CD4-positive, alpha-beta T cell treated with Interleukin-10 for 1 hour (primary cell): ENCODE results near the gene CYP27B1.
"Not testable (repeated sequence)": the region's sequence is repeated elsewhere in the genome, so short reads cannot be mapped to it uniquely, and the experiment has no call there.

ENCODE experiments used
- DNase-seq: peaks from one replicate; pipeline ENCODE4 v3.0.0-alpha.2; 2020

The CYP27B1 gene

DNA sequence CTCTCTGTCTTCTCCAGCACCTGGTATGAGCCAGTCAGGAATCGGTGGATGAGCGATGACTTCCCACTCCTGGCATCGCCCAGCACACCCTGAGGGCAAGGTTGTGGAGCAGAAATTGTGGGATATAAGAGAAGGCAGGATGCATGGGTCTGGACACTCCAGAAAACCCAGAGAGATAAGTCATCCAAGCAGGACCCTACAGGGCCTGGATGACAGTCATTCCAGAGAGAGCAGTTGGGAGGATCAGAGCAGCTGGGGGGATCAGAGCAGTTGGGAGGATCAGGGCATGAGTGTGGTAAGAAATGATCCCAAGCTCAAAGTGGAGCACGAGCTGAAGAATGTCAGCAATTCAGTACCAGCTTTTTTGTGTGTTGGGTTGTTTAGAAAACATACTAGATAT is 32.3 kb downstream of the CYP27B1 start:
- no peak for DNase-seq

- DNase-seq, result no peak
Observed at GRCh38 chr12:57733928-57734327, 33.0 kb downstream of the CYP27B1 start.

DNA sequence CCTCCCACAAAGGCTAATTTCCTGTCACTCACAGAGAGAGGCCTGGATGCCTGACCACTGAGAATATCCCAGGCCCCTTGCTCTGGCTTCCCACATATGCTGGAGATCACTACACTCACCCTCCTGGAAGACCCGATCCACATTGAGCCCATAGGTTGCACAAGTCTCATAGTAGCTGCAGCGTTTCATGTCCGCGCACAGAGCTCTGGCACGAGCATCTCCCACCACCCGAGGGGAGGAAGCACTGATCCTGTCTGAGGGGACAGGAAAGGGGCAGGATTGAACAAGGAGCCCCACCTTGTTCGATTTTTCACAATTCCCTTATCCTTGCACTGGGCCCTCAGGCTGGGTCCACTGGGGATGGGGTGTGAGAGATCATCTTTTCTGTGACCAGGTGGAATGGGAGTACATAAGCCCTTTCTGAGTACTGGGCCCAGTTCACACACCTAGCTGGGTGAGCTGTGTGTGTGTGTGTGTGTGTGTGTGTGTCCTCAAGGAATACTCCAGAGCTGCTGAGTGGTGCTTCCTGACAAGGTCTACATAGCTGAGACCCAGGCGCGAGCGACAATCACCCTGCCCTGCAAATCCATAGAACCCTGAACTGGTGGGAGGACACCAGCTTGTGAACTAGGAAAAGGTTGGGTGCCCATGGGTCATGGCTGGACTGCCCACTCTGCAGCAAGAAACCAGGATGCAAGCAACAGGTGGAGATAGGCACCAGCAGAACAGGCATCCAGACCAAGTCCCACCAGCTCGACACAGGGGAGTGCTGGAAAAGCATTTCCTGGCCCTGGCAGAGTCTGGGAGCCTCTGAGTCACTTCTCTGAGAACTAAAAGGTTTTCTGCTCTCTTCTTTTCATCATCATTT is 33.9 kb downstream of the CYP27B1 start:
- no peak for DNase-seq

GRCh38 chr12:57732270-57732669 is 34.6 kb downstream of the CYP27B1 start:
- no peak for DNase-seq

- no peak for DNase-seq
Observed at GRCh38 chr12:57731411-57732080, 35.3 kb downstream of the CYP27B1 start.

GRCh38 chr12:57730336-57731067 is 36.4 kb downstream of the CYP27B1 start:
- no peak for DNase-seq

DNA sequence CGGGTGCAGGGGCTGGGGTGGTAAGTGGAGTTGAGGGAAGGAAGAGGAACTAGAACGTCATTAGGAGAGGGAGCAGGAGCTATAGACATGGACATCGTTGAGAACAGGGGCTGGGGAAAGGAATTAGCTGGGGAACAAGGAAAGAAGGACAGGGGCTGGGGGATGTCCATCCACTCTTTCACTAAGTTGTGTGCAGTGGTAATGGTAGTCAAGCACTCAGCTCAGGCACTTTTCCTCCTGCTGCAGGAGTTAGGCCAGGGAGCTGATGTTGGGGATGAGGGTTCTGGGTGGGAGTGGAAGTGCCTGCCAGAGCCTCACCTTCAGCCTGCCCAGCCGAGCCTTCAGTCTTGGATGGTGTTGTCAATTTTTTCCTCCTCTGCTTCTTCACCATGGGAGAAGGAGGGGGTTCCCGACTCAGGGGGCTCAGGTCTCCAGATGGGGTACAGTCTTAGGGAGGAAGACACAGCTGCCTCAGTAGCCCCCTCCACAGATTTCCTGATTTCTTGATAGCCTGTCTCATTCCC is 37.5 kb downstream of the CYP27B1 start:
- DNase-seq, result no peak

- no peak for DNase-seq
Observed at GRCh38 chr12:57727758-57728395, 39.0 kb downstream of the CYP27B1 start.

DNA sequence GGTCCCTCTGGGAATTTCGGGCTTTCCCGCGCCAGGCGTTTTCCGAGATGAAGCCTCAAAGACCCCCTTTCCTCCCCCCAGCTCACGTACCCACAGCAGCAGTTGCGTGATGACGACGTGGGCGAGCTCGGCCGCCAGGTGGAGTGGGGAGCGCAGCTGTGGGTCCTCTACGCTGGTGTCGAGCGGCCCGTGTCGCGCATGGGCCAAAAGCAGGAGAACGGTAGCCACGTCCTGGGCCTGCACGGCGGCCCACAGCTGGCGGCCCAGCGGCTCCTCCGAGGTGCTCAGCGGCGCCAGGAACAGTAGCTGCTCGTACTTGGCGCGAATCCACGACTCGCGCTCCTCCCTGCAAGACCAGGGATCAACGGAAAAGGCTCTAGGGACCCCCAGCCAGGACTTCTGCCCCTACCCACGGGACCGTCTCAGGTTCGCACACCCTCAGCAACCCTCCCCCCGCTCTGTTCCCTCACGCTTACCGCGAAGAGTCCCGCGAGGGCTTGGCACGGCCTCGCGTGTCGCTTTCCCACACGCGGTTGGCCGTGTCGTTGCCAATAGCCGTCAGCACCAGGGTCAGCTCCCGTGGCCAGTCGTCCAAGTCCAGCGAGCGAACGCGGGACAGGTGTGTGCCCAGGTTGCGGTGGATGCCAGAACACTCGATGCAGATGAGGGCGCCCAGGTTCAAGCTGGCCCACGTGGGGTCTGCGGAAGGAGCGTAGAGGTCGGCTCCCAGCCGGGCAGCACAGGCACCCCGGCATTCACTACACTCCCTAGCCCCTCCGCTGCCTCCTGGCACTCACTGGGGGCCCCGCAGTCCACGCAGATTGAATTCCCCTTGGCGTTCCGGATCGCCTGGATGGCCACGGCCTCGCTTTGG is 39.8 kb downstream of the CYP27B1 start:
- no peak for DNase-seq

GRCh38 chr12:57726151-57726883 is 40.6 kb downstream of the CYP27B1 start:
- peak; percentile 49 for DNase-seq

DNA sequence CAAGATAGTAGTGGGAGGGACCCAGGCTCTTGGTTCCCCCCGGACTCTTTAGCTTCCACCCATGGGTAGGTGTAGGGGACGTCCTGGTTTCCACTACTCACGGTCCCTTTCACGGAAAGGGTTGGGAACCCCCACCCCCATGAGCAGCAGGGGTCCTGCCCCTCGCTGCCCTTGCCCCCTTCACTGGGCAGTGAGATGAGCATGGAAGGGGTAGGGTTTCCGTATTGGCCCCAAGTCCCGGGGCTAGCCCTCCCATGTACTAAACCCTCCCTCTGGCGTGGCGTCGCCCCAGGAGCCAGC is 41.1 kb downstream of the CYP27B1 start:
- no peak for DNase-seq

DNA sequence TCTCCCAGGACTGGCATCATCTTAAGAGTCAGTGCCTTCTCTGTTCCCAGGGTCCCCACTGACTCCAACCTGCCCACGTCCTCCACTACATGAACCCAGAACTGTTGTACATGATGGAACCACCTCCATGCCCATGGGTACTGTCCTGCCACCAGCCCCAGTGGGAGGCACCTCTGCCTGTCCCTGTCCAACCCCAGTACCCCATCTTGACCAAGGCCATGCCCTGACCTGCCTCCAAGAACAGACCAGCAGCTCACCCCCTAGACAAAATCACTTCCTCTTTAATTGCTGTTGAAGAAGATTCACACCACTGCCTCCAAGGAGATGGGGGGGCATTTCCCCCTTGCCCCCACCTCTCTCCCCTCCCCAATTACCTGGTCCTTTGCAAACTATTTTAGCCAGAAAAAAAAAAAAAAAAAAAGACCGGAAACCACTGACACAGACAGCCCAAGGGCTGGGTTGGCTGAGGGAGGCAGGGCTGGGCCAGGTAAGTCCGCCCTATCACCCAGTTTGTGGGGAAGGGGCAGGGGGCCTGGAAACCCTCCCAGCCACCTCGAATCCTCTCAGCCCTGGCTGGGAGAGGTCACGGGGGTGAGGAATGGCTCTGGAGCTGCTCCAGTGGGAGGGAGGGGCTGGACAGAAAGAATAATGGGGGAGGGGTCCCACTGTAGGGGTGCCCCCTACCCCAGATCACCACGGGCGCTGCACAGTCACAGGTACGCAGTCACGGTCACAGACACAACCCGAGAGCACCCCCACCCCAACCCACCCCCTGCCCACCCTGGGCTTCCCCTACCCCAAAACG is 41.7 kb downstream of the CYP27B1 start:
- DNase-seq, result no peak

DNA sequence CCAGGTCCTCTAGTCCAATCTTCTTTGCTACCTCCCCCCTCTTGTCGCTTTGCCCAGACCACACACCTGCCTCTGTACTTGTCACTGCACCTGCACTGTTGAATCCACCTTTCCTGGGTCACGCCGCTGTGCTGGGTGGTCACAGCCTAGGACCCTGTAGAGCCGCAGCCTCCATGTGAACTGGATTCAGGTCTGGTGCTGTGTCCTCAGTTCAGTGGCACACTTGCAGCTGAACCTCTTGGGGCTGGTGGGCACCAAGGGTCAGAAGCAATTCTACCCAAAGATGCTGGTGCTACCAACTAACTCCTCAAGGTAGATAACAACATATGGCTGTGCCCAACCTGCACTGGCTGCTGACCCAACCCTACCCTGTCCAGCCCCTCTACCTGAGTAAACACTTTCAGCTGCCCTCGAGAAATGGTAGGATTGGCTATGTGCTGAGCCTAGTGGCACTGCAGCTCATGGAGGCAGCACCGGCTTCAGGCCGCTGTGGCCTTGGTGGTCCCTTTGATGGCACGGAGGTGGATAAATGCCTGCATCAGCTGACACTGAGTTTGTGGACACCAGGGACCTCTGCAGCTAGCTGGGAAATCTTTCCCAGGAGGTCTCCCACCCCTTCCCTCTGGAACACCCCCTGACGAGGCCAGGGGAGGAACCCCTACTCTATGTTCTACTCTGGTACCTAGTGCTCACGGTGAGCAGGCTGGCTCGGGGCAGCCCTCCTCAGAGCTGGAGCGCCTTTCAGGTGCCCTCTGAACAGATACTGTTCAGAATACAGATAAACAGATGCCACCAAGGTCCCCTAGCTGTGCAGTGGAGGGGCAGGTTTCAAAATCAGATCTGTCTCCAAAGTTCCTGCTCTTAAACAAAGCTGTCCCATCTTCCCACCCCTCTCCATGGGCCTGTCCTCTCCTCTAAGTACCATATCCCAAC is 42.6 kb downstream of the CYP27B1 start:
- no peak for DNase-seq

DNA sequence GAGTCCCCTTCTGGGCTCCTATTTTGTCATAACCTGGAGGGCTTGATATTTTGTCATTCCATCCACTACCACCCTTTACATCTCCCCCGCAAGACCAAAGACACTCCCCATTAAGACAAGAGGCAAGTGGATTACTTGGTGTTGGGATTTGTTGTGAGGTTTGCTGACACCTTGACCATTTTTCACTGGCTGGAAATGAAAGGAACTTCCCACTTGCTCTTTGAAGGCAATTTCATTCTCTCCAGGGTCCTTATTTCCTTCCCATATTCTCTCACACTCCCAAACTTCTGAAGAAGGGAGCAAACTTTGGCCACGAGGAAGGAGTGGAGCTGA is 43.3 kb downstream of the CYP27B1 start:
- DNase-seq, result no peak

GRCh38 chr12:57722716-57723629 is 43.9 kb downstream of the CYP27B1 start:
- no peak for DNase-seq

GRCh38 chr12:57721846-57722608 is 44.9 kb downstream of the CYP27B1 start:
- DNase-seq, result not testable (repeated sequence)
